Hepatocyte (in vitro differentiated cells): ENCODE results near the gene PRKCA.

ENCODE experiments used
- CTCF ChIP-seq: fragments of 200-600 bp; sonication (generic); IDR thresholded peaks from 2 replicates; pipeline ENCODE4 v1.5.1; 2016; ENCODE audit warnings: antibody characterized with exemption, mild to moderate bottlenecking; ENCODE audit not compliant: poor library complexity
- EZH2 ChIP-seq: fragments of 200-600 bp; sonication (generic); IDR thresholded peaks from 2 replicates; pipeline ENCODE4 v1.6.1; 2016; ENCODE audit warnings: antibody characterized with exemption, mild to moderate bottlenecking, borderline replicate concordance

GRCh38 chr17:66793814-66794213 is 491.4 kb downstream of the PRKCA start:
- no peak for TF ChIP-seq CTCF
- TF ChIP-seq EZH2: no peak
